ENCODE data around the gene DUSP8.
"Not testable (repeated sequence)": the region's sequence is repeated elsewhere in the genome, so short reads cannot be mapped to it uniquely, and the experiment has no call there.

Gene DUSP8

DNA sequence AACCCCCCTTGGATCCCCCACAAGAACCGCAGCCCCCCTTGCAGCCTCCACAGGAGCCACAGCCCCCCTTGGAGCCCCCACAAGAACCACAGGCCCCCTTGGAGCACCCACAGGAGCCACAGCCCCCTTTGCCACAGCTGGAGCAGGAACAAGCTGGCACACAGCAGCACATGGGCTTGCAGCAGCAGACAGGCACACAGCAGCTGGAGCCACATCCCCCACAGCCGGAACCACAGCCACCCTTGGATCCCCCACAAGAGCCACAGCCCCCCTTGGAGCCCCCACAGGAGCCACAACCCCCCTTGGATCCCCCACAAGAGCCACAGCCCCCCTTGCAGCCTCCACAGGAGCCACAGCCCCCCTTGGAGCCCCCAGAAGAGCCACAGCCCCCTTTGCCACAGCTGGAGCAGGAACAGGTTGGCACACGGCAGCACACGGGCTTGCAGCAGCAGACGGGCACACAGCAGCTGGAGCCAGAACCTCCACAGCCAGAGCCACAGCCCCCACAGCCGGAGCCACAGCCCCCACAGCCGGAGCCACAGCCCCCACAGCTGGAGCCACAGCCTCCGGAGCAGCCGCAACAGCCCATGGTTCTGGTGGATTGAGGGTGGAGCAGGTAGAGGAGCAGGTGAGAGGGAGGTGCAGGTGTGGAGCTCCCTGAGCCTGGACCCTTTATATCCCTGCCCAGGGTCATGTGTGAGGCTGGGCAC, 12.7 kb upstream of the DUSP8 start, which contains the start of gene KRTAP5-1:
Gene KRTAP5-1, minus strand, starts transcription at position 623 of the 710 bp plus-strand sequence. Its CDS starts 34 bp downstream, at position 589.
- DNase-seq, result not testable (repeated sequence)

DNA sequence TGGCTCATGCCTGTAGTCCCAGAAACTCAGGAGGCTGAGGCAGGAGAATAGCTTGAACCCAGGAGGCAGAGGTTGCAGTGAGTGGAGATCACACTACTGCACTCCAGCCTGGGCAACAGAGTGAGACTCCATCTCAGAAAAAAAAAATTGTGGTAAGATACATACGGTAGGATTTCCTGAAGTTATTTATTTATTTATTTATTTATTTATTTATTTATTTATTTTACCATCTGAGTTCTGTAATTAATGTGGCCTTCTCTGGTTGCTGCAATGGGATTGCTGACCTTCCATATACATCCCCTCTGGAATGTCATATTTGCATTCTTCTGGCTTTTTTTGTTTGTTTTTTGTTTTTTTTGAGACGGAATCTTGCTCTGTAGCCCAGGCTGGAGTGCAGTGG, 10.8 kb upstream of the DUSP8 start:
- not testable (repeated sequence) for DNase-seq

DNA sequence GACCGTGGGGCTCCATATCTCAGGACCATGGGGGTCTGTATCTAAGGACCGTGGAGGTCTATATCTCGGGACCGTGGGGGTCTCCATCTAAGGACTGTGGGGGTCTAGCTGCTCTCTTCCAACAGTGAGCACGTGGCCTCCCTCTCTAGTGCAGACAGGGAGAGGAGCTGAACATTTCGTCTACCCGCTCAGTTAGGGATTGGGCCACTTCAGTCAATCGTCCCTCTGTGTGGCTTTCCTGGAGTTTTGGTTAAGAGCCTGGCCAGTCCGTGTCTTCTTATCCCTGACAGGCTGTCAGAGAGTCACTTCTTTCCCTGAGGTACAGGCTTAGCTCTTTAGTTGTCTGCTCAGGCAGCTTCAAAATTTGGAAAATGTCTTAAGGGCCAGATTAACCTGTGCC, 9.9 kb upstream of the DUSP8 start:
- no peak for DNase-seq

DNA sequence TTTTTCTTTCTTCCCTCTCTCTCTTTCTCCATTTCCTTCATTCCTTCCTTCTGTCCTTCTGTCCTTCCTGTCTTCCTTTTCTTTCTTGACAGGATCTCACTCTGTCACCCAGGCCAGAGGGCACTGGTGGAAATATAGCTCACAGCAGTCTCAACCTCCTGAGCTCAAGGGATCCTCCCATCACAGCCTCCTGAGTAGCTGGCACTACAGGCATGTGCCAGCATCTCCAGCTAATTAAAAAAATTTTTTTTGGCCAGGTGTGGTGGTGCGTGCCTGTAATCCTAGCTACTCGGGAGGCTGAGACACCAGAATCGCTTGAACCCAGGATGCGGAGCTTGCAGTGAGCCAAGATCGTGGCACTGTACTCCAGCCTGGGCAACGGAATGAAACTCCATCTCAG, 4.8 kb upstream of the DUSP8 start:
- no peak for DNase-seq

DNA sequence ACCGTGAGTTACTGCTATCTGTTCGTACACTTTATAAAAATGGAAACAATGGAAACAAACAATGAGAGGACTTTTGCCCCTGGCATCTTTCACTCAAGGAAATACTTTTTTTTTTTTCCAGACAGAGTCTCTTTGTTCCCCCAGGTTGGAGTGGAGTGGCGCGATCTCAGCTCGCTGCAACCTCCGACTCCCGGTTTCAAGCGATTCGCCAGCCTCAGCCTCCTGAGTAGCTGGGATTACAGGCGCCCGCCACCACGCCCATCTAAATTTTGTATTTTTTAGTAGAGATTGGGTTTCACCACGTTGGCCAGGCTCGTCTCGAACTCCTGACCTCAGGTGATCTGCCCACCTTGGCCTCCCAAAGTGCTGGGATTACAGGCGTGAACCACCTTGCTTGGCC, 3.7 kb upstream of the DUSP8 start:
- not testable (repeated sequence) for DNase-seq

DNA sequence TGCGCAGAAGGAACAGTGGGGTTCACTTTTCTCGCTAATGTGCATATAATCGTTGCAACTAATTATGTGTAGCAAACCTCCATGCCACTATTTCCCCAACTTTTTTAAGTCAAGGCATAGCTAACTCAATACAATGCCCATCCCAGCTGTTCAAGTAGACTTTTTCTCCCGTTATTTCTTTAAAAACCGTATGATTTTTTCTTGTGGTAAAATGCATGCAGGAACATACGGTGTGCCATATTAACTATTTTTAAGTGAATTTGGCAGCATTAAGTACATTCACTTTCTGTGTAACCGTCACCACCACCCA, 2.8 kb upstream of the DUSP8 start:
- DNase-seq, result no peak

DNA sequence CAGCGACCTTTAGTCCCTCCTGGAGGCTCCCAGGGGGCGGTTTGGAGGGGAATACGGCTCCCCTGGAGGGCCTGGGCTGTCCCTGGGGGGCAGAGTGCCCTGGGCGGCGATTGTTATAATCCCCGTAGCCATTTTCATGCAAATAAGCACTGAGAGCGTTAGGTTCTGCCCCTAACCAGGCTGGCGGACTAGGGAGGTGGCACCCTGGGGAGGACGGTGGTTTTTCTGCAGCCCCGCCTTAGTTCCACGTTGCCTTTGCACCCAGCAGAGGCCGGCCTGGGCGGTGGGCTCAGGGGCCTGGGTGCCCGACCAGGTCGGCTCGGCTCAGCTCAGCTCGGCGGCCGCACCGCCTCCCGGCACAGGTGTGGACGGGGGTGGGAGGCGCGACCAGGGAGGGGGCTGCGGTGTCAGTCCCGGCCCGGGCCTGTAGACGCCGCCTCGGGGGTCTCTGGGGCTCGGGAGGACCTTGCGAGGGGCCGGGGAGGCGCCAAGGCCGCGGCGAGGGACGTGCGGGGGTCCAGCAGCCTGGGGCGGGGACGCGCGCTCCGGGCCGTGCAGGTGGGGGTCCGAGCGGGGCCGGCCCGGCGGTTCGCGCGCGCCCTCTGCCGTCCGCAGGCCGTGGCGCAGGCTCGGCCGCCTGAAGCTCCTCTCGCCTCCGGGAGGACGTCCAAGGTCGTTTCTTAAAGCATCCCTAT, 2.3 kb upstream of the DUSP8 start:
- DNase-seq, result peak; percentile 36

DNA sequence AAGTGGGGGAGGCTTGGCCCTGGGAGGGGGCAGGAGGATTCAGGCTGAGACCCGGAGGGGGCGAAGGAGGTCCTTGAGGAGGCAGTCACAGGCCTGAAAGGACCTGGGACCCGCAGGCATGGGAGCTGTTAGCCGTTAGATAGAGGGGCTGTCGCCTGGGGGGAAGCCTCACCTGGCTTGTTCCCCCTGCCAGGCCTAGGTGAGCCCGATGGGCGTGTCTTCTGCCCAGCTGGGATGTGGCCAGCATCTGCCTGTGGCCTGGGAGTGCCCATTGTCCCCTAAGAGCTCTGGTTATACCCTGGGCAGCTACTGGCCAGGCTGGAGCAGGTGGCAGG, 1.8 kb upstream of the DUSP8 start:
- DNase-seq, result peak; percentile 22

DNA sequence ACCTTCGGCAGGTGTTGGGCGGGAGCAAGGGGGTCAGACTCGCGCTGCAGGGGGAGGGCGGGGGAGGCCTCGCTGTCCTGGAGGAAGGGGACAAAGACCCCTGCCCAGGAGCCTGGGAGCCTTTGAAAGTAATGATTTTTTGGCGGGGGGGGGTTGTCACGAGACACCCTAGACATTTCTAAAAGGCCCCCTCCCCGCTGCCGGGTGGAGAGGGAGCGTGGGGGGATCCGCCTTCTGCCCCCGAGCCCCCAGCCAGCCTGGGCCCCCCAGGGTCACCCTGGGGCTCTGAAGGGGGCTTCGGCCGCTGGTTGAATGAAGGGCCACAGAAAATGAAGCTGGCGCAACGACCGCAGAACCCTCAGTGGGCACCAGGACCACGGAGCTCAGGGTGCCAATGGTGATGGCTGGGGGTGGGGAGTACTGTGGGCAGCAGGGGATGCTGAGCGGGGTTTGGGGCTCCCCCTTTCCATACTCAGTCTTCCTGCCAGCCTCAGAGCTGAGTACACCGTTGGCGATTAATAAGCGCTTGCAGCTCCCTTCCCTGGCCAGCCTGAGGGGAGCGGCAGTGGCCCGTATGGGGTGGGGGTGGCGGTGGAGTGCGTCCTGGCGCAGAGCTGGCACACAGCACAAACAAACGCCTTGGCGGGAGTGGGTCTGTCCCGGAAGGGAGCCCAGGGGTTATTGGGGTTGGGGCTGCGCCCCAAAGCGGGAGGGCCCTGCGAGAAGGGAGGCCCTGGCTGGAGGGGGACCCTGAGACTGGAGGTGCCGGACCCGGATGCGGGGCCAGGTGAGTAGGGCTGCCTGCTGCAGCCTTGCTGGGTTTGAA, 1.2 kb upstream of the DUSP8 start:
- DNase-seq, result no peak

DNA sequence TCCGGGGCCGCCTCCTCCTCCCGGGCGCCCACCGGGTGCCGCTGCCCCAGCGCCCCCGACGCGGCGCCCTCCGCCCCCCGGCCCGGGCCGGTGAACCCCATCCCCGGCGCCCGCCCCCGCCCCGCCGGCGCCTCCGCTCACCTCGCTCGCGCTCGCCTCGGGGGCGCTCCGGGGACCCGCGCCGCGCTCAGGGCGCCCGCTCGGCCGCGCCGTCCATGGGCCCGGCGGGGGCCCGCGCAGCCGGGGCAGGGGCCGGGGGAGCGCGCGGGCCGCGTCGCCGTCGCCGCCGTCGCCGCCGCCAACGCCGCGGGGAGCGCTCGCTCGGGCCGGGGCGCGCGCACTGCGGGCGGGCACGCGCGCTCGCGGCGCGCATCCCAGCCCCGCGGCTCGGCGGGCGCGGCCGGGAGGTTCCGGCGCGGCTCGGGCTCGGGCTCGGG, 293 bp downstream of the DUSP8 start:
- DNase-seq, result no peak

DNA sequence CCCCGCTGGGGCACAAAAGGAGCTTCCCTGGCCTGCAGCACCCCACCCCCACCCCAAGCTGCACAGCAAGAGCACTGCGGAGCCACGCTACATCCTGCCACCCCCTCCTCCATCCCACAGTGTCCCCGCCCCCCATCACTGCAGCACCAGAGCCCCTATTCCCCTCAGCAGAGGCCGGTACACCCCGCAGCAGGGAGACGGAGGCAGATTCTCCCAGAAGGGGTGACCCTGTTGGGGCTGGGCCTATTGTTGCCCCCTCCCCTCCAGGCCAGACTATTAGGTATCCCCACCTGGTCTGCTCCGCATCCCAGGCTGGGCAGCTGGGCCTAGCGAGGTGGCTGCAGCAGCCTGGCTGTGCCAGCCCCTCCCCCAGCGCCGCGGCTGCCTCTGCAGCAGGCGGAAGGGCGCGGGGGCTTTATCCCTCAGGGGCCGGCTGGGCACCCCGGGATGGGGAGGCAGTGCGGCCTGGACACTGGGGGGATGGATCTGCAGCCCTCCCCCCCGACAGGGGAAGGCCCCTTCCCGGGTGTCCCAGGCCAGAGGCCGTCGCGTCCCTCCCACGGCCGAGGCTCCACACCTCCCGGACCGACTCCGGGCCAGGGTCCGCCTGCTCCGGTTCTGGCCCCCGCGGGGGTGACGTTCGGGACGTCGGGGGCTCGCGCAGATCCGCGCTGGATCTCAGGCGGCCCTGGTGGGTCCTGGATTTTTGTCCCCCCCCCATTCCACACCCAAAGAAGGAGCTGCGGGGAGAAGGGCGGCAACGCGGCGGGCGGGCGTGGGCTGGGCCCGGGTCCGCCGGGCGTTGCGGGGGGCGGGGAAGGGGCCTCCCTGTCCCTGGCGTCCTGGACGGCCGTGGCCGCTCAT, 943 bp downstream of the DUSP8 start:
- peak; percentile 41 for DNase-seq

DNA sequence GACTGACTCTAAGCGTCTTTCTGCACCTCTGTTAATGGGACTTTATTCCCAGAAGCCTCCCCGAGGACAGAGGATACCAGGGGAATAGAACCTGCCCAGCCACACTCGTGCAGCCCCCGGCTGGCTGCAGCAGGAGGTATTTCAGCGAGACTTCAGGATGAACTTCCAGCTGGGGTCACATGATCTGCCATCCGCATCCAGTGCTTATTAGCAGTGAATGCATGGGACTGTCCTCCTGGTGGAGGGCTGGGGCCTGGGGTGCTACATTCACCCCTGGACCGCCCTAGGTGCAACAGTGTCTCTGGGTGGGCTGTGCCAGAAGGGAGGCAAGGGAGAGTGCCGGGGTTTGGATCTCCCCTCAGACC, 1.6 kb downstream of the DUSP8 start:
- no peak for DNase-seq

DNA sequence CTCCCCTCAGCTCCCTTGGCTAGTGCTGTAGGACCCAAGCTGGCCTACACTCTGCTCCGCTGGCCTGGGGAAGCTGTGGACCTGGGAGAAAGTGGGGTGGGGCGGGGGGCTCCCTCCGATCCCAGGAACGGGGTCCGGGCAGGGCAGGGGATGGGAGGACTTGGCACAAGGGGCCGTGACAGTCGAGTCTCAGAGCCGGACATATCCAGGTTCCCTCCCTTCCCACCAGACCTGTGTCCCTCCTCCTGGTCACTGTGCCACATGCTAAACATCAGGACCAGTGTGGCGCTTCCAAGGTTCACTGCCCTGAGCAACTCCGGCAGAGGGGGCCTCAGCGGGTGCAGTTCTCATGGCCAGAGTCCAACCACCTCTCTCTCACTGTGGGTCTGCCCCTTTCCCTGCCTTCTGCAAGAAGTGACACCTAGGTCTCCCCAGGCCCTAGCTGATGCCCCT, 2.0 kb downstream of the DUSP8 start:
- DNase-seq, result no peak

DNA sequence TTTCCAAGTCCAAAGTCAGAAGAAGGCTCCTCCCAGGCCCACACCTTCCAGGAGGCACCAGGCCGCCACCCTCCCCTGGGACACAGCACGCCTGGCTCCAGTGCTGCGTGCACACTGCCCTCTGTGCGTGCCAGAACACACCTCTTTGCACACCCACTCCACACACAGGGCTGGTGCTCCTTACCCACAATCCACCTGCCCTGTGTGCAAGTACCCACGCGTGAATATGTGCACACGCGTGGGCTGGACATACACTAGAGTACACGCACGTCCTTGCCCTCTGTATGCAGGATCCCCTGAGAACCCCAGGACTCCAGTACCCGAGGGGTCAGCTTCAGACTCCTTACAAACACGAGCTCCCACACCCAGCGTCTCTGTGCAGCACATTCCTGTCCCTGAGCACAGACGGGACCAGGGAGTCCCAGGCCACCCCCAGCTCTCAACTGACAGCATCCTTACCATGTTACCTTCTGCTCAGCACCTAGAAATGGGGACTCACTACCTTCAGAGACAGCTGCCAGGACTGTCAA, 2.8 kb downstream of the DUSP8 start:
- DNase-seq, result no peak

DNA sequence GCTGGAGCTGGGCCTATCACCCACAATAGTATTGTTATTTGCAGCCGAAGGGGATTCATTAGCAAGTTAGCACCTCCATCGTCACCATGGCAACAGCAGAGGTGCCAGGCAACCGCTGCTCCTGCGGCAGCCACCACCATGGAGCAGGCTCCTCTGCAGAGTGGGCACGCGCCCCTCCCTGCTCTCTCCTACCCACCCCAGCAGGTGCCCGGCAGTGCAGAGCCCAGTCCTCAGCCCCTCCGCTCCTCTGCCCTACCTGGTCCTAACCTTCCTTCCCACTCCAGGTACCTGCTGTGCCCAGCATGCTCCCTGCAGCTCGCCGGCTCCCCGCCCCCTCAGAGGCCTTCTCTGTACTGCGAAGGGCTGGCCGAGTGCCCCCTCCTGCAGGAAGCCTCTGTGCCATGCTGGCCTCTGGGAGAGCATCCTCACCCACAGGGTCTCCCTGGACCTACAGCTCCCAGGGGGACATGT, 3.6 kb downstream of the DUSP8 start:
- DNase-seq, result no peak

DNA sequence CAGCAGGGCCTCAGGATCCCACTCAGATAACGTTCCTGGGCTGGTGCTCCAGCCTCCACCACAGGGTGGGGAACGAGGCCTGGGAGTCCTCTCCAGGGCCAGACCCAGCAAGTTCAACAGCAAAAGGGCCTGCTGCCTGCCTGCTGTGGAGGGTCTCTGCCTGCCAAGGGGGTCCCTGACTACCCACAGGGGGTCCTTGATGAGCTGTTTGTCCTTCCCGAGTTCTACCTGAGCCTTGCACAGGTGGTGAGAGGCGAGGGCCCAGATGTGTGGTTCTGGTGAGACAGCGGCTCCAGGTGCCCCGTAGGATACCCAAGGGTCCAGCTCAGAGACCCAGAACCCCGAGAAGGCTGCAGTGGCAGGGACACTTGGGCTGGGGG, 4.4 kb downstream of the DUSP8 start:
- no peak for DNase-seq

DNA sequence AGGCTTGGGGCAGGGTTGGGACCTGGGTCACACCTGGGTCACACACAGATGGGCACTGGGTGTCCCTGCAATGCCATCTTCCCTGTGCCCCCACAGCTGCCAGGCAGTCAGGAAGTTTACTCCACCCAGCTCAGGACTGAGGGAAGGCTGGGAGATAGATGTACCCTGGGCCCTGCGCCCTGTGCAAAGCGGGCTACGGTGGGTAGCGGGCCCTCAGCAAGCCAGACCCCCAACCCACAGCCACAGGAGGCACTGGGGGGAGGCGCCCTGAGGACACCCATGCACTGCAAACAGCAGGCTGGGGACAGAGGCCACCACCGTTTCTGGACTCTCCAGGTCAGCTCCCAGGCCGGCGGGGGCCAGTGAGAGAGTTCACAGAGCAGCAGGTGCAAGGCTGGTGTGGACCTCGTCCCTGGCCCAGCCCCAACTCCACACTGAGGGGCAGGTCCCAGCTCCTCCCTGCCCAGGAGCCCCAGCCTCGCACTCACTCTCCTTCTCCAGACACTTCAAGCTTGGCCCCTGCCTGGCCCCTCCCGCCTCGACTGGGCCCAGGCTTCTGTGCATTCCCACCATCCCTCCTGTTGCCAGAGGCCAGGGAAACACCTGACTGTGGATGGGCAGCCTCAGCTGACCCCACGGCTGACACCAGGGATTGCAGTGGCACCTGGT, 4.9 kb downstream of the DUSP8 start:
- no peak for DNase-seq

DNA sequence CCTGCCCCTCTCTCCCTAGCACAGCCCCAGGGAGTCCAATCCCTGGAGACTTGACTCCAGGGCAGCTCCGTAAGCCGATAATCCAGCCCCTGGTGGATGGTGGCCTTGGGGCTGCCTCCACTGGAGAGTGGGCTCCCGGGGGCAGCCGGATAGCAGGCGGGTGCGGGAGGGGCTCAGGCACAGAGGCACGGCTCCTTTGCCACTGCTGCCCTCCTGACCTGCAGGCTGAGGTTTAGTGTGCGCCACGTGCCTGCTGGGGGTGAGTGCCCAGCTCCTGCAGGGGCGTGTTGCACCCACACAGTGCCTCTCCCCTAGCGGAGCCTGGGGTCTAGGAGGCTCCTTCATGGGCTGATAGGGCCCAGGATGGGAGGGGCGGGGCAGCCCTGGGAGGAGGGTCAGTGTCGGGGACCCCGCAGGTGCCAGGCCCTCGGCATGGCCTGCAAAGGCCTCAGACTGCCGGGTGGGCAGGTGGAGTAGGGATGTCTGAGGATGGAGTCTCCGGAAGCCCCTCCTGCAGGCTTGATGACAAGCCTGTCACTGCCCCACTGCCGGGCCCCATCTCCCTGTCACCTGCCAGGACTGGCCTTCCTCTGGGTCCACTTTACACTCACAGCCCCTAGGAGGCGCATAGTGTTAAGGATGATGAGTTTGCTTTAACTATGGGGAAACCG, 5.6 kb downstream of the DUSP8 start:
- peak; percentile 59 for DNase-seq

DNA sequence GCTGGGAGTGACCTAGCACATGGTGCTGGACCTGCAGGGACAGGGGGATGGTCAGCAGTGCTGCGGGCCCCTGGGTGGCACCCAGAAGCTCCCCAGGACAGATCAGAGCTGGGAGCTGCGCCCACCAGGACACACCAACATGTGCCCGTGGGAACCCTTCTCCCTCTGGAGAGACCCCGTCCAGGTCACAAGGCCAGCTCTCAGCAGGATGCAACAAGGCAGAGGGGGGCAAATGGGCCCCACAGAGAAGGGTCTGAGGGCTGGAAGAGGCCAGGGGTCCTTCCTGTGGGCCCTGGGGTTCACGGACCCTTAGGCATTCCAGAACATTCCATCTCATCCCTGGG, 6.2 kb downstream of the DUSP8 start:
- DNase-seq, result no peak

DNA sequence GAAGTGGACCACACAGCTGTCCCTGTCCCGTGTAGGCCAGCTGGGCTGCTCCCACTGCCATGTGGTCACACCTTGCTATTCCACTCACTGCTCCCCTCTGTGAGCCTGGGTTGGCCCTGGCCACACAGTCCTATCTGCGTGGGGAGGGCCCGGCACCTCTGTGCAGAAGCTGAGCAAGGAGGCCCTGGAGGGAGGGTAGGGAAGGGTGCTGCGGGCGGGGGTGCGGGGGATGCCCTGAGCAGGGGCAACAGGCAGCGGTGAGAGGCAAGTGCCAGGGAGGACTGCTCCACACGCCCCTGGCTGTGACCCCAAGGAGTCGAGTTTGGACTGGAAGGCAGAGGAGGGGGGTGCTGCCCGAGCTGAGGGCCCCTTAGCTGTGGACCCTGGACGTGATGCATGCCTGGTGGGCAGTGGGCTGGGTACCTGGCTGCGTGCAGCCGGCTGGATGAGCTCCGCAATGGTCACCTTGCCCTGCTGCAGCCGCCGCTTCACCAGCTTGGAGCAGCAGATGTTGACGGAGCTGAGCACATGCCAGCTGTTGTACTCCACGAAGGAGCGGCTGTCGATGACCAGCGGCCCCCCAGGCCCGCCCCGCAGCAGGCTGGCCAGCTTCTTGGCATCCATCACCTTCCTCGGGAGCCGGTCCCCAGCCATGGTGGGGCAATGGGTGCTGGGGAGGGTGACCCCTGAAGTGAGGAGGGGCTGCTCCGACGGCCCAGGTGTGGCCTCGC, 6.7 kb downstream of the DUSP8 start:
- no peak for DNase-seq

Measured in NCI-H82 (cell line).